Measurements from ENCODE around the gene LPIN1.
"Not testable (repeated sequence)": the region's sequence is repeated elsewhere in the genome, so short reads cannot be mapped to it uniquely, and the experiment has no call there.

Gene LPIN1

DNA sequence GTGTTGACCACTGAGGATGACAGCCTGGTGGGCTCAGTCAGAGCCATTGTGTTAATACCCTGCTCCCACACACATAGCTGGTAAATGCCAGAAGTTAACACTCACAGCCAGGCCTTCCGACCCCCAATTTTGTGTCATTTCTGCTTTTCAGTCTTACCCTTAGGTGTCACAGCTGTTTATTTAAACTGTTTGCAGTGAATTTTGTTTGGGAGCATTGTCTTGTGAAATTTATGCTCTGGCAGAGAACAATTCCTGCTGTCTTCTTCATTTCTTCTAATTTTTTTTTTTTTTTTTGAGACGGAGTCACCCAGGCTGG lies 8.2 kb downstream of the LPIN1 start:
- H3K4me3 ChIP-seq (replicated peaks; ENCODE audit: low read depth, low read length) = no peak overlapping the region
- DNase-seq (ENCODE audit: extremely low read depth, low read depth) = no peak
- TF ChIP-seq CTCF (IDR thresholded peaks at IDR 0.05; ENCODE audit: low read depth, low read length, missing control alignments) = no peak

GRCh38 chr2:11757101-11757500 lies 10.7 kb downstream of the LPIN1 start:
- no peak for DNase-seq (ENCODE audit: extremely low read depth, low read depth)
- TF ChIP-seq CTCF (IDR thresholded peaks at IDR 0.05; ENCODE audit: low read depth, low read length, missing control alignments) = no peak
- H3K4me3 ChIP-seq (replicated peaks; ENCODE audit: low read depth, low read length) = no peak overlapping the region

- H3K4me3 ChIP-seq (replicated peaks; ENCODE audit: low read depth, low read length) = no peak overlapping the region
- no peak for DNase-seq (ENCODE audit: extremely low read depth, low read depth)
- TF ChIP-seq CTCF (IDR thresholded peaks at IDR 0.05; ENCODE audit: low read depth, low read length, missing control alignments) = no peak
Observed at GRCh38 chr2:11758187-11758586, 11.8 kb downstream of the LPIN1 start.

DNA sequence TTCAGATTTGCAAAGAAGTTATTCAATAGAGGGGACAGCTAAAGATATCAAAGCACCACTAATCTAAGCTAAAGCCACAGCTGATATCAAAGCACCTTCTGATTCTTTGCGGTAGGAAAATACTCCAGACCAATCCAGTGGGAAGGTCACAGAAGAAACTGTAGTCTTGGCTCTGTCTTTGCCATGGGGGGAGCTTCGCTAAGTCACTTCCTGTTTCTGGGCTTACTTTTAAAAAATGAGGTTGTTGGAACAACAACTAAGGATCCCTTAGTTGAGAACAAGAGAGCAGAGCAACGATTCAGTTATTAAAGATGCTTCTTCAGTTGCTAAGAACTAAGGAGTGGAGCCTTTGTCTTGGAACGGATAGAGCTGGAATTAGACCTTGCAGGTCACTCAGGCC lies 12.2 kb downstream of the LPIN1 start:
- TF ChIP-seq CTCF (IDR thresholded peaks at IDR 0.05; ENCODE audit: low read depth, low read length, missing control alignments) = no peak
- no peak overlapping the region for H3K4me3 ChIP-seq (replicated peaks; ENCODE audit: low read depth, low read length)
- DNase-seq (ENCODE audit: extremely low read depth, low read depth) = no peak

DNA sequence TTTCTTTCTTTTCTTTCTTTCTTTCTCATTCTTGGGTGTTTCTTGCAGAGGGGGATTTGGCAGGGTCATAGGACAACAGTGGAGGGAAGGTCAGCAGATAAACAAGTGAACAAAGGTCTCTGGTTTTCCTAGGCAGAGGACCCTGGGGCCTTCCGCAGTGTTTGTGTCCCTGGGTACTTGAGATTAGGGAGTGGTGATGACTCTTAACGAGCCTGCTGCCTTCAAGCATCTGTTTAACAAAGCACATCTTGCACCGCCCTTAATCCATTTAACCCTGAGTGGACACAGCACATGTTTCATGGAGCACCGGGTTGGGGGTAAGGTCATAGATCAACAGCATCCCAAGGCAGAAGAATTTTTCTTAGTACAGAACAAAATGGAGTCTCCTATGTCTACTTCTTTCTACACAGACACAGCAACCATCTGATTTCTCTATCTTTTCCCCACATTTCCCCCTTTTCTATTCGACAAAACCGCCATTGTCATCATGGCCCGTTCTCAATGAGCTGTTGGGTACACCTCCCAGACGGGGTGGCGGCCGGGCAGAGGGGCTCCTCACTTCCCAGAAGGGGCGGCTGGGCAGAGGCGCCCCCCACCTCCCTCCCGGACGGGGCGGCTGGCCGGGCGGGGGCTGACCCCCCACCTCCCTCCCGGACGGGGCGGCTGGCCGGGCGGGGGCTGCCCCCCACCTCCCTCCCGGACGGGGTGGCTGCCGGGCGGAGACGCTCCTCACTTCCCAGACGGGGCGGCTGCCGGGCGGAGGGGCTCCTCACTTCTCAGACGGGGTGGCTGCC lies 12.9 kb downstream of the LPIN1 start:
- DNase-seq (ENCODE audit: extremely low read depth, low read depth) = not testable (repeated sequence)

DNA sequence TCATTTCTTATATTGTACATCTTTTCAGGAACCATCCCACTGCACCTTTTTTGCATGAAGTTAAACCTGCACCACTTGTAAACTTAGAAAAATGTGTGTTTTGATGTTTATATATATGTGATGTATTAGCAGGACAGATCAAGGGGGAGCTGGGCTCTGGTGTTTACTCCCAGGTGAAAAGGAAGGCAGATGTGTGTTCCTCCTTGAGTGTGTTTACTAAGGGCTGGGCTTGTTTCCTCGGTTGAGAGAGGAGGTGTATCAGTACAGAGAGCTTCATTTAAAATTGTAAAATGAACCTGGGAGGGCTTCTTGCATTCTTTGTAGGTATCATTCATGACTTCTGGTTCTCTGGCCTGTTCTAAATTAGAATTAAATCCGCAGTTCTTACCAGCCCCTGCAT lies 14.8 kb downstream of the LPIN1 start:
- TF ChIP-seq CTCF (IDR thresholded peaks at IDR 0.05; ENCODE audit: low read depth, low read length, missing control alignments) = no peak
- no peak for DNase-seq (ENCODE audit: extremely low read depth, low read depth)
- H3K4me3 ChIP-seq (replicated peaks; ENCODE audit: low read depth, low read length) = no peak overlapping the region

More for the DNA sequence above, 12.9 kb downstream of the LPIN1 start:
- not testable (repeated sequence) for H3K4me3 ChIP-seq (replicated peaks; ENCODE audit: low read depth, low read length)

DNA sequence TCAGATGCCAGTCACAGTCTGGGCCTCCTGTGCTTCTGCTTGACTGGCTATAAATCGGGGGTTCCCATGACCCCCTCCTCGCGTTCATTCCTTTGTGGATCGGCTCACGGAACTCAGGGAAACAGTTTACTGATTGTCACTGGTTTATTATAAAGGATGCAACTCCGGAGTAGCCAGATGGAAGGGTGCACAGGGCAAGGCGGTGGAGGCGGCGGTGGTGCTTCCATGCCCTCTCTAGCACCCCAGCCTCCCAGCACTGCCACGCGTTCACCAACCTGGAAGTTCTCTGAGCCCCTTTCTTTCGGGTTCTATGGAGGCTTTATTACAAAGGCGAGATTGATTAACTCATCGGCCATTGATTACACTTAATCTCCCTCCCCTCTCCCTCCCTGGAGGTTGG lies 15.6 kb downstream of the LPIN1 start:
- DNase-seq (ENCODE audit: extremely low read depth, low read depth) = no peak
- no peak for TF ChIP-seq CTCF (IDR thresholded peaks at IDR 0.05; ENCODE audit: low read depth, low read length, missing control alignments)
- no peak overlapping the region for H3K4me3 ChIP-seq (replicated peaks; ENCODE audit: low read depth, low read length)
